PC-3 (cell line): Measurements from ENCODE around the gene CHKB. TPM values are rescaled to one million over a fixed set of nuclear protein-coding genes. Genes with fewer than 3 reads are reported as not detected.

Experiments
- ATAC-seq: fragments of 200-7000 bp; cut with Tn5 transposase; 2 replicates; pipeline ENCODE4 v1.9.1; 2020; ENCODE audit warnings: mild to moderate bottlenecking, moderate library complexity
- BruUV-seq: library from RNA; stranded (reverse); fragments of 400-500 nt; replicated peaks from 2 replicates; lab custom pipeline; 2021; lab: Mats Ljungman, UMichigan
- CTCF ChIA-PET: fragments of 300-600 bp; sonication (Branson Sonifier 250); formaldehyde crosslinking; loops from one replicate; lab custom pipeline; 2022; ENCODE audit warnings: antibody characterized with exemption; lab: Charles Lee
- POLR2A ChIA-PET: fragments of 300-600 bp; sonication (Branson Sonifier 250); formaldehyde crosslinking; loops from one replicate; lab custom pipeline; 2022; ENCODE audit warnings: antibody characterized with exemption; ENCODE audit not compliant: unreplicated experiment; lab: Charles Lee
- DNase-seq: peaks from one replicate; pipeline ENCODE4 v3.0.0-alpha.2; 2015
- H2AFZ ChIP-seq: fragments of 300-600 bp; sonication (generic); 2 replicates; pipeline ENCODE4 v1.6.0; 2016; ENCODE audit warnings: antibody characterized with exemption, low read length
- H3F3A ChIP-seq: fragments of 300-600 bp; sonication (generic); one replicate; pipeline ENCODE4 v1.6.0; 2017; ENCODE audit warnings: antibody characterized with exemption, low read length, control low read depth, mild to moderate bottlenecking; ENCODE audit not compliant: unreplicated experiment
- H3K27ac ChIP-seq: fragments of 300-600 bp; sonication (generic); 2 replicates; pipeline ENCODE4 v1.5.1; 2016; ENCODE audit warnings: mild to moderate bottlenecking, low read length
- H3K27me3 ChIP-seq: fragments of 300-600 bp; sonication (generic); 2 replicates; pipeline ENCODE4 v1.6.1; 2016; ENCODE audit warnings: low read length, mixed read lengths
- H3K36me3 ChIP-seq: fragments of 300-600 bp; sonication (generic); 2 replicates; pipeline ENCODE4 v1.6.1; 2016; ENCODE audit warnings: low read depth, mixed run types, low read length, mixed read lengths
- H3K4me1 ChIP-seq: fragments of 300-600 bp; sonication (generic); 2 replicates; pipeline ENCODE4 v1.5.1; 2016; ENCODE audit warnings: low read length; ENCODE audit not compliant: insufficient read depth
- H3K4me2 ChIP-seq: fragments of 300-600 bp; sonication (generic); 2 replicates; pipeline ENCODE4 v1.6.0; 2016; ENCODE audit warnings: low read length
- H3K4me3 ChIP-seq: fragments of 300-600 bp; sonication (generic); 2 replicates; pipeline ENCODE4 v1.5.1; 2016; ENCODE audit warnings: mild to moderate bottlenecking, low read length, mixed read lengths
- H3K79me2 ChIP-seq: fragments of 300-600 bp; sonication (generic); 2 replicates; pipeline ENCODE4 v1.6.1; 2017; ENCODE audit warnings: low read length, mixed read lengths
- H3K9ac ChIP-seq: fragments of 300-600 bp; sonication (generic); 2 replicates; pipeline ENCODE4 v1.6.0; 2016; ENCODE audit warnings: mild to moderate bottlenecking, low read length
- H3K9me2 ChIP-seq: fragments of 300-600 bp; sonication (generic); replicated peaks from 2 replicates; pipeline ENCODE4 v1.6.1; 2016; ENCODE audit warnings: mixed run types, low read length, mixed read lengths
- H3K9me3 ChIP-seq: fragments of 300-600 bp; sonication (generic); 2 replicates; pipeline ENCODE4 v1.6.1; 2016; ENCODE audit warnings: low read length, mixed read lengths
- H4K20me1 ChIP-seq: fragments of 300-600 bp; sonication (generic); 2 replicates; pipeline ENCODE4 v1.6.1; 2016; ENCODE audit warnings: low read length, mixed read lengths
- CTCF ChIP-seq: fragments of 300-600 bp; sonication (generic); conservative IDR thresholded peaks from 2 replicates; pipeline ENCODE4 v1.5.1; 2017; ENCODE audit warnings: antibody characterized with exemption, low read depth, mild to moderate bottlenecking, low read length
- EZH2 ChIP-seq: fragments of 300-600 bp; sonication (generic); IDR thresholded peaks from one replicate; pipeline ENCODE4 v1.6.1; 2017; ENCODE audit warnings: antibody characterized with exemption, mild to moderate bottlenecking, low read length; ENCODE audit not compliant: unreplicated experiment
- EZH2phosphoT487 ChIP-seq: fragments of 300-600 bp; sonication (generic); IDR thresholded peaks from 2 replicates; pipeline ENCODE4 v1.6.1; 2018; ENCODE audit warnings: mild to moderate bottlenecking, antibody characterized with exemption, low read length, borderline replicate concordance
- intact Hi-C: fragments of 100-400 bp; cut with micrococcal nuclease; formaldehyde crosslinking; loops from 2 replicates; pipeline ENCODE4 v1.9.0; 2023
- total RNA-seq: library from RNA; depleted of rRNA; stranded (reverse); fragments of >200 nt; gene quantifications from 2 replicates; pipeline ENCODE4 v1.2.3, GENCODE V29; 2014

The CHKB gene
- total RNA-seq, 1 experiment from 2014 or later = 31.5 TPM

- CTCF ChIA-PET = interaction anchor here (0.6 kb wide), 1 partner anchor 65 kb away, joined by 3 read pairs; the partner anchor contains the start of gene SYCE3
- H3K9me3 ChIP-seq = no peaks in the 10 kb centered on the region
- no peaks in the 10 kb centered on the region for H3K36me3 ChIP-seq
- H3K4me1 ChIP-seq = peaks cover 13% of the 10 kb centered on the region
- H3K27ac ChIP-seq = no peak within 1 kb of the TSS
- intact Hi-C loops = loop anchor here (2.0 kb wide), 1 partner anchor 63 kb away; no protein-coding TSS in a partner anchor
- H4K20me1 ChIP-seq = no peaks in the 10 kb centered on the region
- DNase-seq (peak; percentile 79), ATAC-seq (peak; percentile 89)
- peak within 1 kb of the TSS; percentile 65 for H3K9ac ChIP-seq
- peak within 1 kb of the TSS; percentile 93 for H2AFZ ChIP-seq
- H3K9me2 ChIP-seq = no peaks in the 10 kb centered on the region
- TF ChIP-seq EZH2 (no peak), EZH2phosphoT487 (no peak), CTCF (peak; percentile 36; the same call in 1 of the 2 replicates)
- no peaks in the 10 kb centered on the region for H3K27me3 ChIP-seq
- BruUV-seq = TSS peak; percentile 60
- H3F3A ChIP-seq = no peaks in the 10 kb centered on the region
- peaks cover 3% of the 10 kb centered on the region; the same call in 1 of the 2 replicates for H3K79me2 ChIP-seq
- peak within 1 kb of the TSS; percentile 92 for H3K4me3 ChIP-seq
- POLR2A ChIA-PET = no interaction called here
- H3K4me2 ChIP-seq = peak within 1 kb of the TSS; percentile 99
Measured at GRCh38 chr22:50627642-50628542, 45.2 kb upstream of the CHKB start, which contains the start of gene ARSA. Gene ARSA, minus strand, starts transcription at chr22:50628152. Its CDS starts 373 bp downstream, at chr22:50627779.

GRCh38 chr22:50626850-50627641 is 44.4 kb upstream of the CHKB start:
- H3K27ac ChIP-seq = no peak overlapping the region
- DNase-seq (no peak), ATAC-seq (peak; percentile 32)
- H3K27me3 ChIP-seq = no peaks in the 10 kb centered on the region
- peaks cover 18% of the 10 kb centered on the region for H3K4me1 ChIP-seq
- peak overlapping the region; percentile 92 for H3K4me3 ChIP-seq
- no peaks in the 10 kb centered on the region for H3F3A ChIP-seq
- peak overlapping the region; percentile 93; the same call in 1 of the 2 replicates for H2AFZ ChIP-seq
- no TSS peak for BruUV-seq
- intact Hi-C loops = no loop called here
- no peaks in the 10 kb centered on the region for H3K36me3 ChIP-seq
- no peaks in the 10 kb centered on the region for H4K20me1 ChIP-seq
- H3K4me2 ChIP-seq = peak overlapping the region; percentile 99
- POLR2A ChIA-PET = no interaction called here
- CTCF ChIA-PET = no interaction called here
- H3K79me2 ChIP-seq = peaks cover 3% of the 10 kb centered on the region; the same call in 1 of the 2 replicates
- H3K9ac ChIP-seq = peak overlapping the region; percentile 65
- no peaks in the 10 kb centered on the region for H3K9me2 ChIP-seq
- no peaks in the 10 kb centered on the region for H3K9me3 ChIP-seq
- TF ChIP-seq EZH2 = no peak
- TF ChIP-seq EZH2phosphoT487 = no peak
- TF ChIP-seq CTCF = no peak
